Endothelial cell of umbilical vein (primary cell): ENCODE measurements around the gene FGF22. TPM values are rescaled to one million over a fixed set of nuclear protein-coding genes. Genes with fewer than 3 reads are reported as not detected.

Source experiments
- BruUV-seq: library from RNA; stranded (reverse); fragments of 400-500 nt; replicated peaks from 2 replicates; lab custom pipeline; 2021; lab: Mats Ljungman, UMichigan
- CTCF ChIA-PET: fragments of 300-600, 350-600 bp; sonication (Branson Sonifier 250); formaldehyde crosslinking; loops from one replicate; lab custom pipeline; 2021; ENCODE audit warnings: antibody characterized with exemption, inconsistent platforms; lab: Charles Lee
- POLR2A ChIA-PET: fragments of 300-600, 350-600 bp; sonication (Branson Sonifier 250); formaldehyde crosslinking; loops from one replicate; lab custom pipeline; 2021; ENCODE audit warnings: antibody characterized with exemption, inconsistent platforms; lab: Charles Lee
- DNase-seq: peaks from one replicate; pipeline ENCODE4 v3.0.0-alpha.2; 2011; ENCODE audit warnings: low read depth, low spot score
- FAIRE-seq: peaks from 2 replicates; lab custom pipeline; 2011; peaks lifted over from hg19 to GRCh38; lab: Jason Lieb, UNC
- H2AFZ ChIP-seq: 2 replicates; pipeline ENCODE4 v1.6.0; 2012; ENCODE audit warnings: low read depth, low read length, control low read depth, inconsistent platforms
- H3K27ac ChIP-seq: 2 replicates; pipeline ENCODE4 v1.5.1; 2011; ENCODE audit warnings: low read depth, mild to moderate bottlenecking, control low read depth, low read length, moderate library complexity; ENCODE audit not compliant: insufficient read depth
- H3K27me3 ChIP-seq, 2 experiments: 2 replicates each; pipeline versions ENCODE4 v1.6.0 to v1.6.1; 2011; ENCODE audit warnings: low read length in 2 of 2, mixed read lengths in 1 of 2; ENCODE audit not compliant: control insufficient read depth in 2 of 2, insufficient read depth in 2 of 2
- H3K36me3 ChIP-seq, 2 experiments: 2 replicates in 1 of 2; 3 replicates in 1 of 2; pipeline ENCODE4 v1.5.1; 2011; ENCODE audit warnings: low read length in 2 of 2, mild to moderate bottlenecking in 1 of 2, moderate library complexity in 1 of 2; ENCODE audit not compliant: control insufficient read depth in 2 of 2, insufficient read depth in 2 of 2; ENCODE audit errors: extremely low read depth in 1 of 2
- H3K4me1 ChIP-seq: 3 replicates; pipeline ENCODE4 v1.5.1; 2011; ENCODE audit warnings: mild to moderate bottlenecking, low read length; ENCODE audit not compliant: control insufficient read depth, insufficient read depth; ENCODE audit errors: extremely low read depth
- H3K4me2 ChIP-seq: 2 replicates; pipeline ENCODE4 v1.6.1; 2011; ENCODE audit warnings: low read length, control low read depth, mixed read lengths; ENCODE audit not compliant: insufficient read depth
- H3K4me3 ChIP-seq, 3 experiments: fragments of 200-600 bp in 1 of 3; sonication (generic), shearing (Covaris generic) in 1 of 3; replicated peaks in 1 of 3; 2 replicates each; pipeline ENCODE4 v1.5.1; 2011 to 2016; ENCODE audit warnings: control low read depth in 3 of 3, low read length in 3 of 3, mild to moderate bottlenecking in 2 of 3, inconsistent platforms in 1 of 3, low read depth in 1 of 3, moderate library complexity in 1 of 3; ENCODE audit not compliant: insufficient read depth in 1 of 3
- H3K79me2 ChIP-seq: 2 replicates; pipeline ENCODE4 v1.6.0; 2012; ENCODE audit warnings: low read length, inconsistent platforms; ENCODE audit not compliant: control insufficient read depth, insufficient read depth
- H3K9ac ChIP-seq: replicated peaks from 2 replicates; pipeline ENCODE3; 2011; ENCODE audit warnings: low read length, control low read depth; ENCODE audit not compliant: insufficient read depth; ENCODE audit errors: extremely low read depth
- H3K9me1 ChIP-seq: replicated peaks from 3 replicates; pipeline ENCODE4 v1.6.0; 2011; ENCODE audit warnings: mild to moderate bottlenecking, low read length; ENCODE audit not compliant: control insufficient read depth, insufficient read depth; ENCODE audit errors: extremely low read depth
- H3K9me3 ChIP-seq: replicated peaks from 2 replicates; pipeline ENCODE4 v1.5.1; 2012; ENCODE audit warnings: low read length, inconsistent platforms; ENCODE audit not compliant: control insufficient read depth, insufficient read depth
- H4K20me1 ChIP-seq: replicated peaks from 2 replicates; pipeline ENCODE3; 2011; ENCODE audit warnings: mild to moderate bottlenecking, low read length; ENCODE audit not compliant: control insufficient read depth, insufficient read depth; ENCODE audit errors: extremely low read depth
- EZH2 ChIP-seq: IDR thresholded peaks from 2 replicates; pipeline ENCODE4 v1.6.1; 2012; ENCODE audit warnings: borderline replicate concordance, low read depth, mild to moderate bottlenecking, moderate library complexity, low read length, inconsistent platforms; ENCODE audit not compliant: severe bottlenecking
- FOS ChIP-seq: IDR thresholded peaks from 2 replicates; pipeline ENCODE4 v1.6.1; 2011; ENCODE audit warnings: mild to moderate bottlenecking, low read length, moderate library complexity, borderline replicate concordance; ENCODE audit not compliant: insufficient read depth
- GATA2 ChIP-seq: IDR thresholded peaks from 2 replicates; pipeline ENCODE4 v1.7.0; 2011; ENCODE audit warnings: low read depth, mild to moderate bottlenecking, moderate library complexity, mixed read lengths, low read length; ENCODE audit not compliant: insufficient read length, insufficient read depth
- JUN ChIP-seq: IDR thresholded peaks from 2 replicates; pipeline ENCODE4 v1.6.1; 2011; ENCODE audit warnings: borderline replicate concordance, low read depth; ENCODE audit not compliant: insufficient read length, insufficient read depth
- MYC ChIP-seq: IDR thresholded peaks from one replicate; pipeline ENCODE4 v1.6.1; 2011; ENCODE audit warnings: mild to moderate bottlenecking, low read depth, low read length
- POLR2A ChIP-seq: IDR thresholded peaks from 2 replicates; pipeline ENCODE4 v1.6.1; 2012; ENCODE audit warnings: low read depth, mild to moderate bottlenecking, control low read depth, low read length
- POLR2AphosphoS5 ChIP-seq: IDR thresholded peaks from 2 replicates; pipeline ENCODE4 v1.6.1; 2012; ENCODE audit warnings: low read depth, mild to moderate bottlenecking, control low read depth, low read length, moderate library complexity; ENCODE audit not compliant: insufficient read depth
- dilution Hi-C: fragments of 300-500 bp; cut with MboI; formaldehyde crosslinking; loops from one replicate; pipeline ENCODE4 v1.15.0; 2019; ENCODE audit warnings: low sequenced_read_pairs; ENCODE audit not compliant: extremely low pct_ligation_motif_present
- intact Hi-C: fragments of 100-400 bp; cut with micrococcal nuclease; formaldehyde crosslinking; loops from one replicate; pipeline ENCODE4 v1.10.0; 2022
- polyA plus RNA-seq, 4 experiments: library from polyadenylated mRNA; depleted of rRNA in 3 of 4; stranded (reverse) in 3 of 4; unstranded in 1 of 4; fragments of >200 nt; gene quantifications; 2 replicates each; pipeline versions ENCODE4 v1.2.1 to v1.2.3, GENCODE V29; 2011 to 2012; ENCODE audit warnings: missing spikeins in 1 of 4
- total RNA-seq: library from RNA; stranded (reverse); gene quantifications from 2 replicates; pipeline ENCODE4 v1.2.3, GENCODE V29; 2021
- TF ChIP-seq, protein P1 (sequence below), 2 donors: IDR thresholded peaks; 1 replicate in 1 of 2; 2 replicates in 1 of 2; pipeline ENCODE4 v1.5.1; 2011; ENCODE audit warnings: low read length in 2 of 2, mild to moderate bottlenecking in 2 of 2, moderate library complexity in 2 of 2, control low read depth in 1 of 2, inconsistent platforms in 1 of 2, low read depth in 1 of 2; ENCODE audit not compliant: insufficient read depth in 1 of 2; ENCODE audit errors: extremely low read depth in 1 of 2
- TF ChIP-seq, protein P2 (sequence below): IDR thresholded peaks from 2 replicates; pipeline ENCODE4 v1.6.1; 2011; ENCODE audit not compliant: insufficient read depth, insufficient read length

FGF22 gene
- total and polyA plus RNA-seq, 2 donors (not counting 3 experiments of a cell fraction or from before 2014, with no cell fraction given) = 0.07 TPM; not detected in 1

DNA sequence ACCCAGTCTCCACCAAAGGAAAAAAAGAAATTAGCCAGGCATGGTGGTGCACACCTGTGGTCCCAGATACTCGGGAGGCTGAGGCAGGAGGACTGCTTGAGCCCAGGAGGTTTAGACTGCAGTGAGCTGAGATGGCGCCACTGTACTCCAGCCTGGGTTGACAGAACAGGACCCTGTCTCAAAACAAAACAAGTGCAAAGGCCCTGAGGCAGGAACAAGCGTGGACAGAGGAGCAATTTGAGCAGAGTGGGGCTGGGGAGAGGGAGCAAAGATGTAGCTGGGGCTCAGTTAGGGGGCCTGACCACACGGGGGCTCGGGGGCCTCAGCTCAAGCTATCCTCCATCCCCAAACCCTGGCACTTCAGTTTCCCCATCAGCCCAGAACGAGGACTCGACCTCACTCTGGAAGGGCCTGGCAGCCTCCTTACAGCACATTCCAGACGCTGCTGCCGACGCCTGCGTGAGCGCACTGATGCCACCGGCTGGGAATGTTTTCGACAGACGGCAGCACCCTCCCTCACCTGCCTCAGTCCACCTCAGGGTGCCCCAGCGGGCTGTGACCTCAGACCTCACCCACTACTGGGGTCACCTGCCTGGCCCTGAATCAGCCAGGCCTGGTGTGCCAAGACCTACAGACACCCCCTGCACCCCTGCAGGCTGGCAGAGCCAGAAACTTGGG is 4.6 kb upstream of the FGF22 start:
- TF ChIP-seq MYC (no peak), EZH2 (no peak), POLR2A (no peak)
- TF ChIP-seq, protein P1, sequence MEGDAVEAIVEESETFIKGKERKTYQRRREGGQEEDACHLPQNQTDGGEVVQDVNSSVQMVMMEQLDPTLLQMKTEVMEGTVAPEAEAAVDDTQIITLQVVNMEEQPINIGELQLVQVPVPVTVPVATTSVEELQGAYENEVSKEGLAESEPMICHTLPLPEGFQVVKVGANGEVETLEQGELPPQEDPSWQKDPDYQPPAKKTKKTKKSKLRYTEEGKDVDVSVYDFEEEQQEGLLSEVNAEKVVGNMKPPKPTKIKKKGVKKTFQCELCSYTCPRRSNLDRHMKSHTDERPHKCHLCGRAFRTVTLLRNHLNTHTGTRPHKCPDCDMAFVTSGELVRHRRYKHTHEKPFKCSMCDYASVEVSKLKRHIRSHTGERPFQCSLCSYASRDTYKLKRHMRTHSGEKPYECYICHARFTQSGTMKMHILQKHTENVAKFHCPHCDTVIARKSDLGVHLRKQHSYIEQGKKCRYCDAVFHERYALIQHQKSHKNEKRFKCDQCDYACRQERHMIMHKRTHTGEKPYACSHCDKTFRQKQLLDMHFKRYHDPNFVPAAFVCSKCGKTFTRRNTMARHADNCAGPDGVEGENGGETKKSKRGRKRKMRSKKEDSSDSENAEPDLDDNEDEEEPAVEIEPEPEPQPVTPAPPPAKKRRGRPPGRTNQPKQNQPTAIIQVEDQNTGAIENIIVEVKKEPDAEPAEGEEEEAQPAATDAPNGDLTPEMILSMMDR (IDR thresholded peaks at IDR 0.05; ENCODE audit: extremely low read depth in 1 of 2, insufficient read depth in 1 of 2, low read depth in 1 of 2, low read length in 2 of 2) = no peak
- Histone ChIP-seq H3K4me3 (no peak overlapping the region), H3K79me2 (peaks cover 13% of the 10 kb centered on the region), H3K27me3 (no peaks in the 10 kb centered on the region), H2AFZ (no peak overlapping the region), H3K9me3 (no peaks in the 10 kb centered on the region), H3K27ac (no peak overlapping the region), H3K36me3 (no peaks in the 10 kb centered on the region), H4K20me1 (no peaks in the 10 kb centered on the region), H3K4me1 (peaks cover 20% of the 10 kb centered on the region), H3K9ac (no peak overlapping the region), H3K9me1 (no peaks in the 10 kb centered on the region), H3K4me2 (no peak overlapping the region)
- no peak for DNase-seq
- intact Hi-C loops = no loop called here
- FAIRE-seq = no peak
- BruUV-seq = no TSS peak
- POLR2A ChIA-PET = no interaction called here
- dilution Hi-C loops = no loop called here
- CTCF ChIA-PET = no interaction called here

DNA sequence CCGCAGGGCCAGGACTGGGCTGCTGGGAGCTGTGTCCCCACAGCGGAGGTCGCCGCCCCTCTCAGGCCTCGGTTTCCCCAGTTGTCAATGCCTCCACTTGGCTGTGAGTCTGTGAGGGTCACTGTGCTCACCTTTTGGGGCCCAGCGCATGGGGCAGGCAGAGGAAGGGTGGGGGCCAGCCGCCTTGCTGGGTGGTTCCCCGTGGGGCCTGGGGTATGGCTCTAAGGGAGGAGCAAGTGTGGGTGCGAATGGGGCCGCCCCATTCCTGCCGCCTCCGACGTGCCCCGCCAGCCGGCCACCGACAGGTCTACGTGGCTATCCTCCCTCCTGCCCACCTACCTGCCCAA is 800 bp upstream of the FGF22 start:
- H3K27ac ChIP-seq = no peak overlapping the region
- no peaks in the 10 kb centered on the region for H3K27me3 ChIP-seq
- POLR2A ChIA-PET = no interaction called here
- no peaks in the 10 kb centered on the region for H3K36me3 ChIP-seq
- intact Hi-C loops = no loop called here
- H3K4me2 ChIP-seq = no peak overlapping the region
- no peak overlapping the region for H3K9ac ChIP-seq
- dilution Hi-C loops = no loop called here
- TF ChIP-seq POLR2A (no peak), FOS (no peak), JUN (no peak), MYC (no peak), EZH2 (no peak), POLR2AphosphoS5 (no peak), GATA2 (no peak)
- TF ChIP-seq, protein P2, sequence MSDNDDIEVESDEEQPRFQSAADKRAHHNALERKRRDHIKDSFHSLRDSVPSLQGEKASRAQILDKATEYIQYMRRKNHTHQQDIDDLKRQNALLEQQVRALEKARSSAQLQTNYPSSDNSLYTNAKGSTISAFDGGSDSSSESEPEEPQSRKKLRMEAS = no peak
- TF ChIP-seq, protein P1 (IDR thresholded peaks at IDR 0.05; ENCODE audit: extremely low read depth in 1 of 2, insufficient read depth in 1 of 2, low read depth in 1 of 2, low read length in 2 of 2) = no peak
- H2AFZ ChIP-seq = no peak overlapping the region
- H3K9me1 ChIP-seq = no peaks in the 10 kb centered on the region
- H3K4me1 ChIP-seq = peaks cover 9% of the 10 kb centered on the region
- FAIRE-seq (no peak), DNase-seq (no peak)
- CTCF ChIA-PET = no interaction called here
- no peaks in the 10 kb centered on the region for H4K20me1 ChIP-seq
- no TSS peak for BruUV-seq
- no peak overlapping the region for H3K4me3 ChIP-seq
- no peaks in the 10 kb centered on the region for H3K79me2 ChIP-seq
- H3K9me3 ChIP-seq = no peaks in the 10 kb centered on the region
